Mucosa of stomach (tissue), 1 donor: ENCODE results near the gene ZMIZ1.
A peak's percentile ranks its signal among the peaks of the same experiment; 100 is the strongest.

Experiments
- H3K27me3 ChIP-seq: one replicate; pipeline ENCODE4 v1.7.0; 2013; ENCODE audit warnings: mild to moderate bottlenecking, low read length; ENCODE audit not compliant: control insufficient read depth, insufficient read depth
- H3K36me3 ChIP-seq: one replicate; pipeline ENCODE4 v1.7.0; 2013; ENCODE audit warnings: low read length; ENCODE audit not compliant: control insufficient read depth, insufficient read depth
- H3K4me1 ChIP-seq: one replicate; pipeline ENCODE4 v1.7.0; 2013; ENCODE audit warnings: mild to moderate bottlenecking, low read length; ENCODE audit not compliant: control insufficient read depth, insufficient read depth
- H3K4me3 ChIP-seq: one replicate; pipeline ENCODE4 v1.7.0; 2013; ENCODE audit warnings: low read length
- H3K9ac ChIP-seq: one replicate; pipeline ENCODE4 v1.7.0; 2013; ENCODE audit warnings: mild to moderate bottlenecking, low read length, moderate library complexity
- H3K9me3 ChIP-seq: one replicate; pipeline ENCODE4 v1.7.0; 2013; ENCODE audit warnings: mild to moderate bottlenecking, low read length, moderate library complexity; ENCODE audit not compliant: control insufficient read depth
- donor health status: Pancreatic carcinoma.

ZMIZ1 gene

DNA sequence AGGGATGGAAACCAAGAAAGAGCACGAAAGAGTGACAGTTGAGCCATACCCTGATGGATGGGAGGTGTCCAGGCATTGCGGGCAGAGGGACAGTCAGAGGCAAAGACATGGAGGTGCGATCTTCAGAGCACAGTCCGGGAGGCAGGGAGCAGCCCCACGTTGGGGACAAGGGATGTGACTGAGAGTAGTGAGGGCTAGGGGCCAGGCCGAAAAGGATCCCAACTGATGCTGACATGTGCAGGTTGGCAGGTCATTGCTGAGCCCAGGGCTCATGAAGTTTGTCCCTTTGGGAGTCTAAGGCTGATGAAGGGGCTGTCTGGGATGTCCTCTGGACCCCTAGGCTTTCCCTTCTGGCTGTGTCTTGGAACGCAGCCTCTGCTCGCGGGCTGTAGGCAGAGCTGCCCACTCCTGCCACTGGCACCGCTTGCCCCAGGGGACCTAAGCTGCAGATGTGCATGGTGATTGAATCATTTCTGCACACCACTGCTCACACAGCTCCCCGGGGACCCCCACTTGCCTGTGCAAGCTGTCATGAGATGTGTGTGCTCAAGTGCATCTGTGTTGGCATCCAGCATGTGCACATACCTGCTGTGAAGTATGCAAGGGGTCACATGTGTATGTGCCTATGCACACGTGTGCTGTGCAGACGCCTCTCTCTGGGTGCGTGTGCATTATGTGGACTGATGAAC, 125.1 kb downstream of the ZMIZ1 start:
- peaks cover 4% of the 10 kb centered on the region for H3K36me3 ChIP-seq
- peaks cover 28% of the 10 kb centered on the region for H3K4me1 ChIP-seq

DNA sequence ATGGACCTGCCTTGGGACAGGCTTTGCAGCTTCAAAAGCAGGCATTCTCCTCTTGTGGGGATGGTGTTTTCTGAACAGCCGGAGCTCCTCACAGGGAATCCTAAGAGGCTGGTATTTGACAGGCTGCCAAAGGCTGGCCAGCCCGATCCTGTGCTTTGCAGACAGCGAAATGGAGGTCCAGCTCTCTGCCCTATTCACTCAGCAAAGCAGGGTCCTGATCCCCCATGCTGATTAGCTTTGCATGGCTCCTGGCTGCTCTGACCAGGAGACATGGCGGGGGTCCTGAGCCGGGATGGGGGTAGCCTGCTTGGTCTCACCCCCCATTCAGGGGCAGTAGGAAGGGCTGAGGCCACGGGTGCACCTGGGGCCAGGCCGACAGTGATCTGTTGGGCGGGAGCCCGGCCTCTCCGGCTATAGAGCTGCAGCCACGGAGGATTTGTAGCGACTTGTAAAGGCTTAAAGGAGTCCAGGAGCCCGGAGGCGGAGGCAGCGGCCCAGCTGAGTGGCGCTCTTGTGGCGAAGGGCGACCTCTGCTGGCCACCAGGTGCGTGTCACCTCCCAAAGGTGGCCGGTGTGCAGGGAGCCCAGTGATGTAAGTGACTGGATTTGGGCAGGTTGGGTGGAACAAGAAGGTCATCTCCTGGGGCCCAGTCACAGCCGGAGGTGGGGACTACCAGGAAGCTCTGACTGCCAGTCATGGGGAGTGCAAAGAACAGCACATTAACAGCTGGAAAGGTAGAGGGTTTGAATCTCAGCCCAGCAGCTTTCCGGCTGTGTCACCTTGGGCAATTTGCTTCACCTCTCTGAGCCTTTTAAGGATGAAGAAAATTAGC, 126.5 kb downstream of the ZMIZ1 start:
- Histone ChIP-seq H3K9ac (no peak overlapping the region), H3K4me1 (peaks cover 28% of the 10 kb centered on the region), H3K9me3 (no peaks in the 10 kb centered on the region), H3K4me3 (no peak overlapping the region), H3K36me3 (peaks cover 4% of the 10 kb centered on the region), H3K27me3 (no peaks in the 10 kb centered on the region)

More for the DNA sequence above, 125.1 kb downstream of the ZMIZ1 start:
- Histone ChIP-seq H3K9ac (no peak overlapping the region), H3K4me3 (no peak overlapping the region), H3K9me3 (no peaks in the 10 kb centered on the region), H3K27me3 (no peaks in the 10 kb centered on the region)

GRCh38 chr10:79196470-79197461, 128.0 kb downstream of the ZMIZ1 start:
- H3K4me1 ChIP-seq: peaks cover 33% of the 10 kb centered on the region

DNA sequence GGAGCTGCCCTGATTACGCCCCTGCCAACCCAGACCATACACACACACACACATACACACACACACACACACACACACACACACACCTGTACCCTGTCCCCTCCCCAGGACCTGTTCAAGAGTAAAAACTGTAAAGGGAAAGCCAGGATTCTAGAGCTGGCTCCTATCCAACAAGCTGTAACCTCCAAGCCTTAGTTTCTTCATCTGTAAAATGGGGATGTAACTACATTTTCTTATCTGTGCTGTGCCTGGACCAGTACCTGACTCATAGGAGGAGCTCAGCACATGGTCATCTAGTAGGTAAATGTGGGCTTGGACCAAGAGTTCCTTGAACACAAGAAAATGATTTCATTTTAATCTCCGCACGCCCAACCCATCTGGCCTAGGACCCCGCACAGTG, 128.8 kb downstream of the ZMIZ1 start:
- Histone ChIP-seq H3K36me3 (peaks cover 10% of the 10 kb centered on the region), H3K4me1 (peaks cover 30% of the 10 kb centered on the region), H3K4me3 (no peak overlapping the region), H3K9ac (peak overlapping the region; percentile 40), H3K9me3 (no peaks in the 10 kb centered on the region), H3K27me3 (no peaks in the 10 kb centered on the region)

More at GRCh38 chr10:79196470-79197461, 128.0 kb downstream of the ZMIZ1 start:
- Histone ChIP-seq H3K36me3 (peaks cover 10% of the 10 kb centered on the region), H3K4me3 (no peak overlapping the region), H3K9me3 (no peaks in the 10 kb centered on the region), H3K9ac (peak overlapping the region; percentile 40), H3K27me3 (no peaks in the 10 kb centered on the region)

DNA sequence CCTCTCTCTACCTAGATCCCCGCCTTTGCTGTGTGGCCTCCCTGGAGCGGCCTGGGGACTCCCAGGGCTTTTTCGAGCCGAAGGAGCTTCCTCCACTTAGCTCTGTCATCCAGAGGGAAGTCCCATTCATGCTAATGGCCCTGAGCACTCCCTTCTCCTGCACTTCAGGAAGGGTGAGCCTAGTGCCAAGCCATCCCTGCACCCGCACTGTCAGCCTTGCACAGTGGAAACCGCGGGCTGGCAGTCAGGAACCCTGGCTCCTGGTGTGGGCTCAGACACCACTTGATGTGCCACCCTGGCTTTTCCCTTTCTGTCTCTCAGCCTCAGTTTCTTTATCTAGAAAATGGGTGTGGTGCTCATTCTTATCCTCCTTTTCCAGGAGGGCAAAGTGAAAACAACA, 131.6 kb downstream of the ZMIZ1 start:
- no peak overlapping the region for H3K9ac ChIP-seq
- H3K4me1 ChIP-seq: peaks cover 19% of the 10 kb centered on the region
- peaks cover 19% of the 10 kb centered on the region for H3K36me3 ChIP-seq
- no peak overlapping the region for H3K4me3 ChIP-seq
- no peaks in the 10 kb centered on the region for H3K9me3 ChIP-seq
- H3K27me3 ChIP-seq: no peaks in the 10 kb centered on the region

DNA sequence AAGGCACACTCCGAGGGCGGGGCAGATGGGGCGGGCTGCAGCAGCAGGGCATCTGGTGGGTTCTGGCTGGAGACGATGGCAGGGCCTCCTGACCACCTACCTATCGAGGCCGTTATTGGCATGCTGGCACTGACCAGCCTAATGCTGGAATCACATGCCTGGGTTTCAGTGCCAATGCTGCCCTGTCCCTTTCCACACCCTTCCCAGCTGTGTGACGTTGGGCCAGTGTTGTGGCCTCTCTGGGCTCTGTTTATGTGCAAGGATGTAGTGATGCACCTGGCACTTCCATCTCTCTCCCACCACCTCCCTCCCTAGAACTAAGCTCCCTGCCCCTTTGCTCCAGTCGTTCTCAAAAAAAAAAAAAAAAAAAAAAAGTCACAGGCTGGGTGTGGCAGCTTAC, 132.9 kb downstream of the ZMIZ1 start:
- no peak overlapping the region for H3K4me3 ChIP-seq
- H3K9ac ChIP-seq: no peak overlapping the region
- H3K4me1 ChIP-seq: peaks cover 11% of the 10 kb centered on the region
- H3K36me3 ChIP-seq: peaks cover 19% of the 10 kb centered on the region
- H3K27me3 ChIP-seq: no peaks in the 10 kb centered on the region
- H3K9me3 ChIP-seq: no peaks in the 10 kb centered on the region

GRCh38 chr10:79202188-79203013, 133.6 kb downstream of the ZMIZ1 start:
- Histone ChIP-seq H3K27me3 (no peaks in the 10 kb centered on the region), H3K4me1 (peaks cover 11% of the 10 kb centered on the region), H3K9ac (no peak overlapping the region), H3K9me3 (no peaks in the 10 kb centered on the region), H3K4me3 (no peak overlapping the region), H3K36me3 (peaks cover 19% of the 10 kb centered on the region)

DNA sequence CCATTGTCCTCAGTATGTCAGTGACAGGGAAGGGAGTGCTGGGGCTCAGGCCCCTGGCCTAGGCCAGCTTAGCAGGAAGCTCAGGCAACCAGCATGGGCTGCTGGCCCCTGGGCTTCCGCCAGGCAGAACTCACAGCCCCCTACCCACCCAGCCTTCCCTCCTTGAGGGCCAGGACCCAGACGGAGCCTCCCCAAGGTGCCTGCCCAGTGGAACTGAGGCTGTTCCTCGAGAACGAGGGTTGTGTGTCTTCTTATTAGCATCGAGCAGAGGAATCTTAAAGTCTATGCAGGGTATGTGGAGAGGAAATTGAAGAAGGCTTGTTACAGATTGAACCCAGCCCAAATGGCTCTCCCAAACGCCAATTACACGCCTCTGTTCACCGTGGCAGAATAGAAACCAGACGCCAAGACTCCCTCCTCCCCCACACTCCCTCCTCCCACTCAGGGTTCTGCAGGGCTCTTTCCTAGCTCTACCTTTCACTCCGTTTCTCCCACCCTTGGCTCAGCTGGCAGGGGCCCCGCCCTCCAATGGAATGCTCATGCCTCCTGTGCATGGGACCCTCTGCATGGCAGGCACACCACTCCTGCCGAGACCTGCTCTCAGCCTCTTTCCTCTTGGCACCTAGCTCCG, 134.4 kb downstream of the ZMIZ1 start:
- no peaks in the 10 kb centered on the region for H3K27me3 ChIP-seq
- H3K9me3 ChIP-seq: no peaks in the 10 kb centered on the region
- H3K4me1 ChIP-seq: peaks cover 11% of the 10 kb centered on the region
- H3K4me3 ChIP-seq: no peak overlapping the region
- H3K36me3 ChIP-seq: peaks cover 19% of the 10 kb centered on the region
- H3K9ac ChIP-seq: no peak overlapping the region

GRCh38 chr10:79203833-79204232, 135.1 kb downstream of the ZMIZ1 start:
- H3K9ac ChIP-seq: no peak overlapping the region
- no peaks in the 10 kb centered on the region for H3K27me3 ChIP-seq
- H3K4me3 ChIP-seq: no peak overlapping the region
- peaks cover 19% of the 10 kb centered on the region for H3K36me3 ChIP-seq
- peaks cover 11% of the 10 kb centered on the region for H3K4me1 ChIP-seq
- H3K9me3 ChIP-seq: no peaks in the 10 kb centered on the region

GRCh38 chr10:79206300-79207095, 137.7 kb downstream of the ZMIZ1 start:
- H3K27me3 ChIP-seq: no peaks in the 10 kb centered on the region
- peaks cover 30% of the 10 kb centered on the region for H3K36me3 ChIP-seq
- H3K9me3 ChIP-seq: no peaks in the 10 kb centered on the region
- H3K9ac ChIP-seq: no peak overlapping the region
- H3K4me1 ChIP-seq: no peaks in the 10 kb centered on the region
- H3K4me3 ChIP-seq: no peak overlapping the region
